Liver (tissue), 3 donors: ENCODE measurements around the gene SLC16A8.

Experiments
- FOXA1 ChIP-seq: IDR thresholded peaks from 2 replicates; pipeline ENCODE4 v1.6.1; 2016; ENCODE audit warnings: antibody characterized with exemption
- FOXA2 ChIP-seq: IDR thresholded peaks from 2 replicates; pipeline ENCODE4 v1.6.1; 2016; ENCODE audit warnings: antibody characterized with exemption
- HNF4A ChIP-seq, 2 donors: conservative IDR thresholded peaks; 2 replicates each; pipeline ENCODE4 v1.6.1; 2016; ENCODE audit warnings: antibody characterized with exemption in 2 of 2, mild to moderate bottlenecking in 2 of 2
- JUND ChIP-seq, 2 donors: IDR thresholded peaks; 2 replicates each; pipeline ENCODE4 v1.6.1; 2016; ENCODE audit warnings: antibody characterized with exemption in 2 of 2
- RAD21 ChIP-seq, 2 donors: IDR thresholded peaks; 2 replicates each; pipeline ENCODE4 v1.6.1; 2016; ENCODE audit warnings: antibody characterized with exemption in 2 of 2, mild to moderate bottlenecking in 2 of 2
- RXRA ChIP-seq, 2 donors: IDR thresholded peaks; 2 replicates each; pipeline ENCODE4 v1.6.1; 2017 to 2018; ENCODE audit warnings: antibody characterized with exemption in 2 of 2, mild to moderate bottlenecking in 1 of 2
- SP1 ChIP-seq: IDR thresholded peaks from 2 replicates; pipeline ENCODE4 v1.6.1; 2018; ENCODE audit warnings: antibody characterized with exemption, mild to moderate bottlenecking
- TAF1 ChIP-seq: conservative IDR thresholded peaks from 2 replicates; pipeline ENCODE4 v1.6.1; 2016; ENCODE audit warnings: antibody characterized with exemption, mild to moderate bottlenecking
- YY1 ChIP-seq: IDR thresholded peaks from 2 replicates; pipeline ENCODE4 v1.6.1; 2016; ENCODE audit warnings: antibody characterized with exemption, mild to moderate bottlenecking
- TF ChIP-seq, protein P1 (sequence below): IDR thresholded peaks from 2 replicates; pipeline ENCODE4 v1.6.1; 2016; ENCODE audit warnings: antibody characterized with exemption
- TF ChIP-seq, protein P2 (sequence below): IDR thresholded peaks from 2 replicates; pipeline ENCODE4 v1.6.1; 2016; ENCODE audit warnings: antibody characterized with exemption
- TF ChIP-seq, protein P3 (sequence below): fragments of 150-350 bp; IDR thresholded peaks from 2 replicates; pipeline ENCODE4 v1.5.1; 2017; ENCODE audit warnings: improper control_type of control experiment, low read depth, low read length; ENCODE audit not compliant: missing input control
- TF ChIP-seq, protein P4 (sequence below): IDR thresholded peaks from 2 replicates; pipeline ENCODE4 v1.6.1; 2016; ENCODE audit warnings: antibody characterized with exemption, mild to moderate bottlenecking
- TF ChIP-seq, protein P5 (sequence below): IDR thresholded peaks from 2 replicates; pipeline ENCODE4 v1.6.1; 2016; ENCODE audit warnings: antibody characterized with exemption
- donor health status: healthy.
- donor health status: healthy.

DNA sequence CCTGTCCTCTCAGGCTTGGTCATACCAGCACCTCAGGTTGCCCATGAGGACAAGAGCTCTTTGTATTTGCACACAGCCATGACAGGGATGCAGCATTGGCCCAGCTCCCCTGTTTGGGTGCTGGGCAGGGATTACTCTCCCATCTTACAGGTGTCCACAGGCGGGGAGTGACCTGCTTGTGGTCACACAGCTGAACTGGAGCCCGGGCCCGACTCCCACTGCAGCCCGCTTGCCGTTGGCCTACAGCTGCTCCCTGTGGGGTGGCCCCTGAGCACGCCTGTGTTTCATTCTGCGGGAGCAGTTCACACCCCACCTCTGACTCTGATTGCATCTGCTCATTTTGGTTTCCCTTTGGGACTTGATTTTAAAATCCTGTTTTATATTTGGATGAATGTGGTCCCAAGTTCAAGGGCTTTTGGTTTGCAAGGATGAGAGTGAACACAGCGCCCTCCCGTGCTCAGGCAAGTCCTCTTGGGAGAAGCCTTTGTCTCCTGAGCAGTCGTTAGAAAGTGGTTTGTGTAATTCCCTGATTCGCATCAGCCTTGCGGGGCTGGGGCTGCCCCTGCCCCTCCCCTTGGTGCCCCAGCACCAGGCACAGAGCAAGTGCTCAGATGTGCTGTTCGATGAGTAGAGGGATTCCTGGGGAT is 17.5 kb downstream of the SLC16A8 start:
- TF ChIP-seq, protein P1, sequence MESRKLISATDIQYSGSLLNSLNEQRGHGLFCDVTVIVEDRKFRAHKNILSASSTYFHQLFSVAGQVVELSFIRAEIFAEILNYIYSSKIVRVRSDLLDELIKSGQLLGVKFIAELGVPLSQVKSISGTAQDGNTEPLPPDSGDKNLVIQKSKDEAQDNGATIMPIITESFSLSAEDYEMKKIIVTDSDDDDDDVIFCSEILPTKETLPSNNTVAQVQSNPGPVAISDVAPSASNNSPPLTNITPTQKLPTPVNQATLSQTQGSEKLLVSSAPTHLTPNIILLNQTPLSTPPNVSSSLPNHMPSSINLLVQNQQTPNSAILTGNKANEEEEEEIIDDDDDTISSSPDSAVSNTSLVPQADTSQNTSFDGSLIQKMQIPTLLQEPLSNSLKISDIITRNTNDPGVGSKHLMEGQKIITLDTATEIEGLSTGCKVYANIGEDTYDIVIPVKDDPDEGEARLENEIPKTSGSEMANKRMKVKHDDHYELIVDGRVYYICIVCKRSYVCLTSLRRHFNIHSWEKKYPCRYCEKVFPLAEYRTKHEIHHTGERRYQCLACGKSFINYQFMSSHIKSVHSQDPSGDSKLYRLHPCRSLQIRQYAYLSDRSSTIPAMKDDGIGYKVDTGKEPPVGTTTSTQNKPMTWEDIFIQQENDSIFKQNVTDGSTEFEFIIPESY = no peak
- TF ChIP-seq, protein P2, sequence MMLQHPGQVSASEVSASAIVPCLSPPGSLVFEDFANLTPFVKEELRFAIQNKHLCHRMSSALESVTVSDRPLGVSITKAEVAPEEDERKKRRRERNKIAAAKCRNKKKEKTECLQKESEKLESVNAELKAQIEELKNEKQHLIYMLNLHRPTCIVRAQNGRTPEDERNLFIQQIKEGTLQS = no peak
- TF ChIP-seq, protein P3, sequence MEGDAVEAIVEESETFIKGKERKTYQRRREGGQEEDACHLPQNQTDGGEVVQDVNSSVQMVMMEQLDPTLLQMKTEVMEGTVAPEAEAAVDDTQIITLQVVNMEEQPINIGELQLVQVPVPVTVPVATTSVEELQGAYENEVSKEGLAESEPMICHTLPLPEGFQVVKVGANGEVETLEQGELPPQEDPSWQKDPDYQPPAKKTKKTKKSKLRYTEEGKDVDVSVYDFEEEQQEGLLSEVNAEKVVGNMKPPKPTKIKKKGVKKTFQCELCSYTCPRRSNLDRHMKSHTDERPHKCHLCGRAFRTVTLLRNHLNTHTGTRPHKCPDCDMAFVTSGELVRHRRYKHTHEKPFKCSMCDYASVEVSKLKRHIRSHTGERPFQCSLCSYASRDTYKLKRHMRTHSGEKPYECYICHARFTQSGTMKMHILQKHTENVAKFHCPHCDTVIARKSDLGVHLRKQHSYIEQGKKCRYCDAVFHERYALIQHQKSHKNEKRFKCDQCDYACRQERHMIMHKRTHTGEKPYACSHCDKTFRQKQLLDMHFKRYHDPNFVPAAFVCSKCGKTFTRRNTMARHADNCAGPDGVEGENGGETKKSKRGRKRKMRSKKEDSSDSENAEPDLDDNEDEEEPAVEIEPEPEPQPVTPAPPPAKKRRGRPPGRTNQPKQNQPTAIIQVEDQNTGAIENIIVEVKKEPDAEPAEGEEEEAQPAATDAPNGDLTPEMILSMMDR = no peak
- TF ChIP-seq YY1 (no peak), HNF4A (conservative IDR thresholded peaks at IDR 0.05) (no peak), JUND (IDR thresholded peaks at IDR 0.05) (no peak), RAD21 (IDR thresholded peaks at IDR 0.05) (no peak), RXRA (IDR thresholded peaks at IDR 0.05) (no peak), SP1 (no peak), TAF1 (no peak), FOXA2 (no peak), FOXA1 (no peak)
- TF ChIP-seq, protein P4, sequence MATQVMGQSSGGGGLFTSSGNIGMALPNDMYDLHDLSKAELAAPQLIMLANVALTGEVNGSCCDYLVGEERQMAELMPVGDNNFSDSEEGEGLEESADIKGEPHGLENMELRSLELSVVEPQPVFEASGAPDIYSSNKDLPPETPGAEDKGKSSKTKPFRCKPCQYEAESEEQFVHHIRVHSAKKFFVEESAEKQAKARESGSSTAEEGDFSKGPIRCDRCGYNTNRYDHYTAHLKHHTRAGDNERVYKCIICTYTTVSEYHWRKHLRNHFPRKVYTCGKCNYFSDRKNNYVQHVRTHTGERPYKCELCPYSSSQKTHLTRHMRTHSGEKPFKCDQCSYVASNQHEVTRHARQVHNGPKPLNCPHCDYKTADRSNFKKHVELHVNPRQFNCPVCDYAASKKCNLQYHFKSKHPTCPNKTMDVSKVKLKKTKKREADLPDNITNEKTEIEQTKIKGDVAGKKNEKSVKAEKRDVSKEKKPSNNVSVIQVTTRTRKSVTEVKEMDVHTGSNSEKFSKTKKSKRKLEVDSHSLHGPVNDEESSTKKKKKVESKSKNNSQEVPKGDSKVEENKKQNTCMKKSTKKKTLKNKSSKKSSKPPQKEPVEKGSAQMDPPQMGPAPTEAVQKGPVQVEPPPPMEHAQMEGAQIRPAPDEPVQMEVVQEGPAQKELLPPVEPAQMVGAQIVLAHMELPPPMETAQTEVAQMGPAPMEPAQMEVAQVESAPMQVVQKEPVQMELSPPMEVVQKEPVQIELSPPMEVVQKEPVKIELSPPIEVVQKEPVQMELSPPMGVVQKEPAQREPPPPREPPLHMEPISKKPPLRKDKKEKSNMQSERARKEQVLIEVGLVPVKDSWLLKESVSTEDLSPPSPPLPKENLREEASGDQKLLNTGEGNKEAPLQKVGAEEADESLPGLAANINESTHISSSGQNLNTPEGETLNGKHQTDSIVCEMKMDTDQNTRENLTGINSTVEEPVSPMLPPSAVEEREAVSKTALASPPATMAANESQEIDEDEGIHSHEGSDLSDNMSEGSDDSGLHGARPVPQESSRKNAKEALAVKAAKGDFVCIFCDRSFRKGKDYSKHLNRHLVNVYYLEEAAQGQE = no peak
- TF ChIP-seq, protein P5, sequence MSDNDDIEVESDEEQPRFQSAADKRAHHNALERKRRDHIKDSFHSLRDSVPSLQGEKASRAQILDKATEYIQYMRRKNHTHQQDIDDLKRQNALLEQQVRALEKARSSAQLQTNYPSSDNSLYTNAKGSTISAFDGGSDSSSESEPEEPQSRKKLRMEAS = no peak
